ENCODE results near the gene RIMS4.

Gene RIMS4

DNA sequence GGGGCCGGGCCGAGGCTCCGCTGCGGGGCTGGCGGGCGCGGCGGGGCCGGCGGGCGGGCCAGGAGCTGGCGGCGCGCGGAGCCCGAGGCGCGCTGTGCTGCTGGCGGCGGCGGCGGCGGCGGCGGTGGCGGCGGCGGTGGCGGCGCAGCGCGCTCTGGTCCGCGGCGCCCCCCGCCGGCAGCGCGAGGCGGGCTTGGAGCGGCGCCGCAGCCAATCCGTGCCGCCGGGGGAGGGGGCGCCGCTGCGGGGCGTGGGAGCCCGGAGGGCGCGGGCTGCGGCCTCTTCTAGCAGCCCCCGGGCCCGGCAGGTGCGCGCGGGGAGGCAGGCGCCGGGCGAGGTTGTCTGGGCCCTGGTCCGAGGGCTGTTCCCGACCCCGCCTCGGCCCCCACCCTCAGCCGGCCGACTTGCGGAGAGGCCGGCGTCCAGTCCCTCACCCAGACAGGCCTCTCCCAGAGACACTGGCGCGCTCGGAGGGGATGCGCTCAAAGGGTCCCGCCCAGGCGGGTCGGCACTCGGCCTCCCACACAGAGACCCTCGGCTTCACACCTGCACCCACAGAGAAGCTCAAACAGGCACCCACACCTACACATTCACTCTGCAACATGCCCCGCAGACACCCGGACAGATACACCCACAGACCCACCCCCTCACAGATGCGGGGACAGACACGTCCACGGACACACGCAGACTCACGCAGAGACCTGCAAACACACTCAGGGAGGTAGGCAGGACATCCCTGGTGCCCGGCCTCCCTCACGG is at the start of gene RIMS4:
Gene RIMS4, minus strand, starts transcription at position 156 of the 759 bp plus-strand sequence. CDS start 275 bp downstream, outside the sequence.
- DNase-seq (ENCODE audit: low read depth): no peak

DNA sequence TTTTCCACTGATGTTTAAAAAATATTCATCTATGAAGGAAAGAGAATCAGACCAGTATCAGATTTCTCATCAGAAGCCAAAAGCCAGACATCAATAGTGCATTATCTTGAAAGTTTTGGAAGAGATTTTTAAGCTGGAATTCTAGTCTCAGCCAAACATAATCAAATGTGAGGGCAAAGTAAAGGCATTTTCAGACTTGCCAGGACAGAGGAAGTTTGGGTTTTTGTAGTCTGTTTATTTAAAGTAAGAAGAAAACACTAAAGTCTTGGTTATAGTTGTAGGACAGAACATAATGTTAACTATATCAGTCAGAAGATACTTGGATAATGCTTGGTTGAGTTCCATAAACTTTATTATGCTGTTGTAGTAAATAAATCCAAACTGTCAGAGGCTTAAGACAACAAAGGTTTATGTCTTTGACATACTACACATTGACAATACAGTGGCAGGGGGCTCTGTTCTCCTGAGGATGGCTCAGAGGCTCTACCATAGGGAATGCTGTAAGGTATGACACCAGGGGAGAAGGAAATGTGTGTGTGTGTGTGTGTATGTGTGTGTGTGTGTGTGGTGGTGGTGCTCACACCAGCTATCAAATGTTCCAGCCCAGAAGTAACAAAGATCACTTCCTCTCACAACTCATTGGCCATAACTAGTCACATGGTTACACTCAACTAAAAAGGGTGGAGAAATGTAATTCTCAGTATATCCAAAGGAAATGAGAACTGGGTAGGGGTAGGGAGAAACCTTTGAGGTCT is 48.4 kb upstream of the RIMS4 start:
- DNase-seq (ENCODE audit: low read depth): no peak

DNA sequence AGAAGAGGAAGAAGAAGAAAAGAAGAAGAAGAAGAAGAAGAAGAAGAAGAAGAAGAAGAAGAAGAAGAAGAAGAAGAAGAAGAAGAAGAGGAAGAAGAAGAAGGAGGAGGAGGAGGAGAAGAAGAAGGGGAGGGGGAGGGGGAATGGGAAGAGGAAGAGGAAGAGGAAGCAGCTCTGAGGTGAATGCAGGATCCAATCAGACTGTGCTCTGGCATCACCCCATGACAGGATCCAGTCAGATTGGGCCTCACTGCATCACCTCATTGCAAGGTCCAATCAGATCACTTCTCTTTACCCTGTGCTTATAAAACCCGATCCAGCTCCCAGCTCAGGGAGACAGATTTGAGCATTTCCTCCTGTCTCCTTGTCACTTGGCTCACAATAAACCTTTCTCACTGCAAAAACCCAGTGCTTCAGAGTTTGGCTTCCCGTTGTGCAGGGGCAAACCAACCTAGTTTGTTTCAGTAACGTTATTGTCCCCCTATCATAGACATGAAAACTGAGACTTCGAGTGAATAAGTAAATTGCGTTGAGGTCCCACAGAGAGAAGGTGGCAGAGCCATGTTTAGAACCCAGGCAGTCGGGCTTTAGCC is 46.6 kb upstream of the RIMS4 start:
- DNase-seq (ENCODE audit: low read depth): no peak

DNA sequence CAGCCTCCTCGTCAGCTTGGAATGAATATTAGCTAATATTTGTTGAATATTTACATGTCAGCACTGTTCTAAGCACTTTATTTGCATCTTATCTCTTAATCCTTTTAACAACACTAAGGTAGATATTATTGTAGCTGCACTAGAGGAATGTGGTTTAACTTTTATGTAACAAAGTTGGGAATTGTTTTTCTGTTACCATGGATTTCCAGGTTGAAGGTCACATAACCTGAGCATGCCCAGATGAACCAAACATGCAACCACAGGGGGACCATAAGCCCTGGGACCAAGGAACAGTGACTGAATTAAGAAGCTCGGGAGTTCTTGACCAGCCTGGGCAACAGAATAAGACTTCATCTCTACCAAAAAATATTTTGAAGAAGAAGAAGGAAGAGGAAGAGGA is 46.1 kb upstream of the RIMS4 start:
- DNase-seq (ENCODE audit: low read depth): no peak

DNA sequence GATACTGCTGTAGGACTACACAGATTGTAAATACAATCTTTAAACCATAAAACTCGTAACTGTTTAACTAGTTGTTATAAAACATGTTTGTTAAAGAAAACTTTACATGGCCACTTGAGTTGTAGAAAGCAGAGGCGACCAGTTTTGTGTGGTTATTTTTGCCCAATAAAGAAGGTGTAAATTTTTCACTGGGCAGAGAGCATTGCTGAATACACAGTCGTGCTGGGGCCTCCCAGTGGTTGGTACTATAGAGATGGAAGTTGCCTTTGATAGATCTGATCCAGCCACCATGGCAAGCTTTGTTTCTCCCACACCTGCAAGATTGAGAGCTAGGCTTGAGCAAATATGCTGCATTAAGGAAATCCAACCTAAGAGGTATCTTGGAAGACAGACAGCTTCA is 41.2 kb upstream of the RIMS4 start:
- no peak for DNase-seq (ENCODE audit: low read depth)

DNA sequence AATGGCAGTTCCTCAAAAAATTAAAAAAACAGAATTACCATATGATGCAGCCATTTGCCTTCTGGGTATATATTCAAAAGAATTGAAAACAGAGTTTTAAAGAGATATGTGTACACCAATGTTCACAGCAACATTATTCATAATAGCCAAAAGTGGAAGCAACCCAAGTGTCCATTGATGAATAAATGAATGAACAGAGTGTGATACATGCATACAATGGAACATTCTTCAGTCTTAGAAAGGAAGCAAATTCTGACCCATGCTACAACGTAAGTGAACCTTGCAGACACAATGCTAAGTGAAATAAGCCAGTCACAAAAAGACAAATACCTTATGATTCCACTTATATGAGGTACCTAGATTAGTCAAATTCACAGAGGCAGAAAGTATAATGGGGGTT is 40.5 kb upstream of the RIMS4 start:
- DNase-seq (ENCODE audit: low read depth): no peak

DNA sequence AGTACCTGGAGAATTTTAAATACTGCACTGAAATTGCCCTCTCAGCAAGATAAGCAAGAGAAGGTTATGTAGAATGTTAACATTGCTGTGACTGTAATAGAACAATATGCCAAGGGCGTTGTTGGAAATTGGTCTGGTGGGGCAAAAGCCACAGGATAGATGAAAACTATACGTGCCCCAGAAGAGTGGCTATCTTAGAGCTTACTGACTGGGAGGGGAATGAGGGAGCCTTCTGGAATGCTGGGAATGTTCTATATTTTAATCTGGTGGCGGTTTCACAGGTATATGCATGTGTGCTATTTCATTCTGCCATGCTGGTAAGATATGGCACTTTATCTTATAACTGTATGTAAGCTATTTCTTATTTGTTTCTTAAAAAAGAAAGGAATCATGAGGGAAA is 39.9 kb upstream of the RIMS4 start:
- no peak for DNase-seq (ENCODE audit: low read depth)

DNA sequence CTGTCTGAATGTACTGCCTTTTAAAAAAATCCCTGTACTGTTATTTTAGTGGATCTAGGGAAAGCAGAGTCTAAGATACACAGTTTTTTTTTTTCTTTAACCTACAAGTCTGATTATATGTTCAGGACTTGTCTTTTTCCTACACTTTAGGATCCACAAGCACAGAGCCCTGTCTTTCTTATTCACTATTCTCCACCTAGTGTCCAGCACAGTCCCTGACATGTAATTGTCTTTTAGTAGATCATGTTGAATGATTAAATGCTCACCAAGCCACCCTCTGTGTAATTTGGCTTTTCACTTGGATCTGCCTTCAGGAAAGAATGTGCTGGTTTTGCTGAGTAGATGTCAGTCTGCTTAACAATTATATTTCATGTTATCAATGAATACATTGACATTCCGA is 39.4 kb upstream of the RIMS4 start:
- no peak for DNase-seq (ENCODE audit: low read depth)

DNA sequence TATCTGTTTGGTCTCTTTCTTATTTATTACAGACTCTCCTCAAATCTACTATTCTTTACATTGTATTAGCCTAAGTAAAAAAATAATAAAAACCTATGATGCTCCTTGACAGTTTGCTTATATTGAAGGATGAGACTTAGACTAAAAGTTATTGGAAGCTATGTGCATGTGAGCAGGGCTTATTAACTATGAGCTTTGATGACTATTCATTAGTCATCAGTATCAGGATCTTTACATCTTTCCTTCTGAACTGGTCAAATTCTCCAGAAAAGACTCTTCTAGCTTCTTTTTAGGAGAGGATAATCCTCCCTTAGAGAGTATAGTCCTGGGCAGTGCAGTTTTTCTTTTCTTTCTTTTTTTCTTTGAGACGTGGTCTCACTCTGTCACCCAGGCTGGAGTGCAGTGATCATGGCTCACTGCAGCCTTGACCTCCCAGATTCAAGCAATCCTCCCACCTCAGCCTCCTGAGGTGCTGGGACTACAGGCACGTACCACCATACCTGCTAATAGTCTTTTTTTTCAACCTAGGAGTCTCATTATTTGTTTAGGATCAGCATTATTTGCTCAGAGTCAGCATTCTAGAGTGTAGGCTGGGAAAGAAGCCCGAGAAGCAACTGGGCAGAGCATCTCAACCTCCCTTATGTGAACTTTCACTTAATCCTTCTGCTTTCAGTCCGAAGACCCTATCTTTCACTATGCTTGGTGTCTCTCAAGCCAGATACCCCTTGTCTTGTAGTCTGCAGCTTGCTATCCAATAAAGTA is 38.1 kb upstream of the RIMS4 start:
- DNase-seq (ENCODE audit: low read depth): no peak

DNA sequence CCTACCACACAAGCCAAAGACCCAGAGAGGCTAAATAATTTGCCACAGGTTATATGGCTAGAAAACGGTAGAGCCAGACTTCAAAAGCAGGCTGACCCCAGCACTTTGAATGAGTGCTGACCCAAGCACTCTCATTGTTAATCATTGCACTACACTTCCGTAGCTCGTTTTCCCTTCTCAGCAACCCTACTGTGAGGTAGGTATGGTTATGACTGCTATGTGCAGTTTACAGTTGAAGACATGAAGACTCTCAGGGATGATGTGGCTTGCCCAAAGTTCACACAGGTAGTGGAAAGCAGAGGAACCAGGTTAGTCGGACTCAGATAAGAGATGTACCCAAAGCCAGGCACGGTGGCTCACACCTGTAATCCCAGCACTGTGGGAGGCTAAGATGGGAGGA is 33.5 kb upstream of the RIMS4 start:
- DNase-seq (ENCODE audit: low read depth): no peak

DNA sequence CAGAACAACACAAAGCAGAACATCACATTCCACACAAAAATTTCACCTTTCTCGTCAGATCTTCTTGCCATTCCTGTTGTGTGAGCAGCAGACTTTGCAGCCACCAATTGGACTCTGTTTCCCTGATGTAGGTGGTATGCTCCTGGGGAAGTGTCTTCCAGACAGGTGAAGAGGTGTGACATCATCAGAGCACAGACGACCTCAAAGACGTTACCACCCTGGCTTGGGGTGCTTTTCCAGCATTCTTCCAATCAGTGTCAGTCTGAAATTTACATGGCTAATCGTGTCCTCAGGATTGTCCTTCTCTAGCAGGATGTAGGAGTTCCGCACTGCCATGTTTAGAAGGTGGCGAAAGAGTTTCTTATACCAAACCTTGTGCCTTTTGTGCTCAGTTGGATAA is 31.6 kb upstream of the RIMS4 start:
- DNase-seq (ENCODE audit: low read depth): no peak

DNA sequence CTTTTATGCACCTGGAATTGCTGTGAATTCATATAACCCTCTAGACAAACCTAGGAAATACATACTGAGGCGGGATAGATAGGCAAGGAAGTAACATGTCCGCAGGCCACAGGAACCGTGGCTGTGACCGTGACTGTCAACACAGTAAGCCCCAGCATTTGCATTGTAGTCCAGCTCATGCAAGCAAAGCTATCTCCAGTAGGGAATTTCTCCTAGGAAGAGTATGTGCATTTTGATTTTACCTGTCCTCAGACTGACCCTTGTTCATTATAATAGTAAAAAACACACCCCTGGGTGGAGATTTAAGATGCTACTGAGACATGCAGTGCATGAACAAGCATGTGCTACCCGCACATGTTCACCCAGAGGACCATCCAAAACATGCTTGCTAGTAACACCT is 30.5 kb upstream of the RIMS4 start:
- no peak for DNase-seq (ENCODE audit: low read depth)

DNA sequence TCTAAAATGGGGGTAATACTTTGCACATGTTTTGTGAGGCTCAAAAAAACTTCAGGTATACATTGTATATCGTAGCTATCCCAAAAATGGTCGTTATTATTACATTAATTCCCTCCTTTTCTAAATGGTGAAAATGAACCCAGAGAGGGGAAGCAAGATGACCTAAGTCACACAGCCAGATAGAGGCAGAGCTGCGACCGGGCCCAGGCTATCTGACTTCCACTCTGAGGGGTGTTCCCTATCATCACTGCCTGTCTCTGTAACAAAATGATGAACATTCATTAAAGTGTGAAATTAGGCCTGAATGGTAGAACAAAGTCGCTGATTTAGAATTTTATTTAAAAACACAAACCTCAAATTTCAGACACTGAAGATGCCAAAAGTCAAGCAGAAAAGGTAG is 29.1 kb upstream of the RIMS4 start:
- no peak for DNase-seq (ENCODE audit: low read depth)

DNA sequence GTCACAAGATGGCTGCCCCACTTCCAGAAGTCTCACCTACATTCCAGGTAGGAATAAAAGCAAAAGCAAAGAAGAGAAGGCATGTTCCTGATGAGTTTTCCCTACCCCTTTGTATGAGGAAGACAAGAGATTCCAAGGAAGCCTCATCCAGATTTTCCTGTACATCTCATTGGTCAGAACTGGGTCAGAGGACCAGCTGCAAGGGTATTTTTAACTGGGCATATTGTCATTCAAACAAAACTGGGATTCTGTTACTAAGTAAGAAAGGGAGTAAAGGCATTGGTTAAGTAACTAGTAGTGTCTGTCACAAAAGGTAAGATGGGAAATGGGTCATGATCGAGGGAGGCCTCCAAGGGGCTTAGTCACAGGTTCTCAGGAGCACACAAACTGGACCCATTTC is 28.2 kb upstream of the RIMS4 start:
- no peak for DNase-seq (ENCODE audit: low read depth)

DNA sequence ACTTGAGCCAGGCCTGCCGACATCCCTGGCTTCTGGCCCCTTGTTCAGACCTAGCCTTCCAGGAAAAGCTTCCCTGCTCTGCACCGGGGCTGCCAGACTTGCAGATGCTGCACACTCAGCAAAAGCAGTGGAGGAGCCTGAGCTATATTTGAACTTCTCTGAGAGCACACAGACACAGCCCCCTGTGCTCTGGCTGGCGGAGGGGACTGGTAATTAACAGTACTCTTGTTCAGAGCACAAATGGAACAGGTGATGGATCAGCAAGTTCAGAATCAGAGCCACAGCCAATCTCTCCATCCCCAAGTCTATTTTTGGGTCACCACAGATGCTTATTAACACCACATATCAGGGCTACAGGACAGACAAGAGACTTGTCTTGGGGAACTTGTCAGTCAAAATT is 27.6 kb upstream of the RIMS4 start:
- DNase-seq (ENCODE audit: low read depth): no peak

DNA sequence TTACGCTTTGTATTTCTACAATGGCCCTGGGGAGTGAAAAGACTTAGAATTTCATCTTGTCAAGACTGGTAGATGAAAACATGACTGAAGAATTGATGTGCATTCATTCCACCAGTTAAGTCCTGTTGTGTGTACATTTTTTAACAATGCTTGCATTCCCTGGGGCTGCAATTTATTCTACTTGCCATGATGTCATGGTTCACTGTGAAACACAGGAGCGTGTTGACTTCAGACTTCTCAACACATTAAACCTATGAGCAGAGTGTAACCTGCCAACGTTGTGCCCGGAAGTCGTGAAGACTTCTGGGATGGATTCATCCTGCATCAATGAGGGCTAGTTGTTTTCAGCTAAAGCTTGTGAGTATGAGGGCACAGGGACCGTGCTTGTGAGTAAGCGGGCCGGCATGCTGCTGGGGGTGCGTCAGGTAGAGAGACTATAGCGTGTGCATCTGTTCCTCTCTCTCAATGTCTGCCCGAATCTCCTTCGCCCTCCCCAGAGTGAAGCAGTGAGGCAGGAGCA is 26.3 kb upstream of the RIMS4 start:
- DNase-seq (ENCODE audit: low read depth): no peak

DNA sequence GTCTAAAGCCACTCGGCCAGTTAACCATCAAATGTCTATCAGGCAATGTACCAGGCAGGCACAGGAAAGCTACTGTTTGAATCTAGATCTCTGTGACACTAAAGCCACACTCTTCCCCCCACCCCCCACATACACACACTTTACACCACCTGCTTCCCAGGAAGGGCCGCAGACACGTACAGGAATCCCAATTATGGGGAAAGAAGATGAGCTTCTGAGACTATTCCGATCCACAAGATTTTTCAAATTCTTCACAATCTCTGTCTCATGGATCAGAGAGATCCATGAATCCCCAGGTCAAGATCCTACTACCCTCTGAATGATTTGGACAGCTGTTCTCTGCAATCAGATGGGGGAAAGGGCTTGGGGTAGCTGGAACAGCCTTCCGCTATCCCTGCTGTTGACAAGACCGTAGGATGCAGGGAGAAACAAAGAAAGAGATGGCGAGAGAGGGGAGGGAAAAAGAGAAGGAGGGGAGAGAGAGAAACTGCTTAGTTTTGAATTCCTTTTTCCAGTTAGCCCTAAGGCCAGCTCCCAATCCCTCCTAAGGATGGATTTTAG is 25.4 kb upstream of the RIMS4 start:
- DNase-seq (ENCODE audit: low read depth): no peak

DNA sequence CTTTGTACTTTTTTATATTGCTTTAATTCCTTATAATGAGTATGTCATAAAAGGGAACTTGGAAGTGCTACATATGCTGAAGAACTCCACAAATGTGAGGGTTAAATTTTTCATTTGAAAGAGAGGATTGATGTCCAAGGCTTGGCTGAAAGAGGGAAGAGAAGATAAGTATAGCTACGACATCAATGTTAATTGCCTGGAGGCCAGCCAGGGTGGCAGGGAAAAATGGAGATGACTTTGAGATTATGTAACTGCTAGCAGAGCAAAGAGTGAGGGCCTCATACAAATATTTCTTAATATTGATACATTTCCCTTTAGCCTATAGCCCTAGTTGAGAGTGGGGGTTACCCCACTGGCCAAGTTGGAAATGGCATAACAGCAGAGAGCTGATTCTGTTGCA is 24.8 kb upstream of the RIMS4 start:
- DNase-seq (ENCODE audit: low read depth): no peak

DNA sequence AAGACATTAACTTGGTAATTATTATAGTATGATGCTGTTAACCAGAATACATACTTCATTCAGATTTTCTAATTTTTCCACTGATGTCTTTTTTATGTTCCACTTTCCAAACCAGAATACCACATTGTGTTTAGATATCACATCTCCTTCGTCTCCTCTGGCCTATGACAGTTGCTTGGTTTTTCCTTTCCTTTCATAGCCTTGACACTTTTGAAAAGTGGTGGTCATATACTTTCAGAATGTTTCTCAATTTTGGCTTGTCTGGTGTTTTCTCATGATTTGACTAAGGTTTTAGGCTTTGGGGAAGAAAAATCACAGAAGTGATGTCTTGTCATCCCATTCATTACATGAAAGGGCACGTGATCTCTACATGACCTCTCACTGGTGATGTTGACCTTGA is 24.3 kb upstream of the RIMS4 start:
- DNase-seq (ENCODE audit: low read depth): no peak

DNA sequence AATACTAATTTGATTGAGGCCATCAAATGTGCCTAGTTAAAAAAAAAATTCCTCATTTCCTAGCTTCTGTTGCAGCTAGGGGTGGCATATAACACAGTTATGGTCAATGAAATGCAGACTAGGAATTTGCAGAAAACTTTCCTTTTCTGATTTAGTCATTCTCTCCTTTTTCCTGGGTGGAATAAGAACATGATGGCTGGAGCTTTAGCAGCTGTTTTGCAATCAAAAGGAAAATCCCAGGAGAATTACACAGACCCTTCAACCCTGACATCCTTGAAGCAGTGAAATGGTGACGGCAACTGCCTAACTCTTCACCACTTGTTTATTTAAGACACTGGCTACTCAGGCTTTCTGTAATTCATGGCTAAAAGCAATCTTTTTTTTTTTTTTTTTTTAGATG is 23.1 kb upstream of the RIMS4 start:
- DNase-seq (ENCODE audit: low read depth): no peak

DNA sequence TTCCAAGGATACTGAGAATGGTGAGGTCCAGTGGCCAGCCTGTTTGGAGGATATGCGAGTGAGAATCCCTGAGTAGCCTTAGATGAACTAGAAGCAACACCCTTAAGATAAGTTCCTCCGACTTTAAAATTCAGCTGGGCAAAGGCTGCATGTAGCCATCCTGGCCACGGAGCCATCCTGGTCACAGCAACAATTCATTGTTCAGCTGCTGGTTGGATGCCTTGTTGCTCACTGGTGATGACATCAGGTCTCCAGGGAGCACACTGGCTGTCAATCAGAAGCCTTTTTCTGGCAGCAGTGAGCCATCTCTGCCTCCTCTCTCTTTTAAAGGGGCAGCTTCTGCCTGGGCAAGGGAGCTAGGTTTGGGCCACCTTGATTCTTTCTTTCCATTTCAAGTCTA is 22.4 kb upstream of the RIMS4 start:
- no peak for DNase-seq (ENCODE audit: low read depth)

DNA sequence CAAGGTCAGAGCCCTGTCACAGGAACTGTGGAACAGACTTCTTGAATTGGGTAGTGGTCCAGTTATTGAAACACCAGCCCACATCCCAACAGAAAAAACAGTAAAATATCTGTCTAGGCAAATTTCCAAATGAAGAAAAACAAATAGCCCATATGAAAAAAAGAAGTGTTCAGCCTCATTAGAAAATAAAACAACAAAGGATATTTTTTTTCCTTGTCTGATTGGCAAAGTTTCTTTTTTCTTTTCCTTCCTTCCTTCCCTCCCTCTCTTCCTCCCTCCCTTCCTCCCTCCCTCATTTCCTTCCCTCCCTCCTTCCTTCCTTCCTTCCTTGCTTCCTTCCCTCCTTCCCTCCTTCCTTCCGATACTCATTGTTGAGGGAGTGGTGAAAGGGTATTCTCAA is 20.6 kb upstream of the RIMS4 start:
- DNase-seq (ENCODE audit: low read depth): no peak

Measured in GM04503 (cell line).